ENCODE results near the gene CACNB1. TPM values are rescaled to one million over a fixed set of nuclear protein-coding genes. Genes with fewer than 3 reads are reported as not detected.

CACNB1 gene
- total and polyA plus RNA-seq, 10 of the 15 experiments (the other 5 are each of a cell fraction or from before 2014, with no cell fraction given), result 0.06 to 15.6 (median 6.3) TPM

GRCh38 chr17:39236981-39237441, 39.5 kb upstream of the CACNB1 start:
- no peak for FAIRE-seq
- POLR2A ChIA-PET, result interaction anchor here (1.2 kb wide), 1 partner anchor 37 kb away, joined by 3 read pairs; the partner anchor contains the start of gene RPL19
- intact Hi-C loops (cut with micrococcal nuclease; ENCODE audit: unreplicated experiment), result no loop called here
- TF ChIP-seq CUX1 (IDR thresholded peaks at IDR 0.05; ENCODE audit: insufficient replicate concordance, low read depth, low read length) (no peak), ZBTB40 (IDR thresholded peaks at IDR 0.05; ENCODE audit: borderline replicate concordance) (no peak), BCLAF1 (IDR thresholded peaks at IDR 0.05) (no peak), MYC (IDR thresholded peaks at IDR 0.05; ENCODE audit: insufficient read depth, insufficient read length, insufficient replicate concordance, low read length, severe bottlenecking) (no peak), POLR2A (IDR thresholded peaks at IDR 0.05; ENCODE audit: low read depth, low read length) (no peak), POLR2AphosphoS5 (IDR thresholded peaks at IDR 0.05; ENCODE audit: low read length) (no peak), FOXM1 (IDR thresholded peaks at IDR 0.05; ENCODE audit: low read depth, low read length) (no peak), SMC3 (IDR thresholded peaks at IDR 0.05; ENCODE audit: borderline replicate concordance, low read length) (no peak), ZNF24 (IDR thresholded peaks at IDR 0.05) (no peak), WRNIP1 (IDR thresholded peaks at IDR 0.05; ENCODE audit: borderline replicate concordance, low read depth, low read length) (no peak), STAT1 (conservative IDR thresholded peaks at IDR 0.05) (no peak)

More at GRCh38 chr17:39236981-39237441, 39.5 kb upstream of the CACNB1 start:
- no peak overlapping the region for H3K9ac ChIP-seq (ENCODE audit: control insufficient read depth, insufficient read depth, low read length)
- H3K4me2 ChIP-seq (ENCODE audit: control insufficient read depth, insufficient read depth), result no peak overlapping the region
- no peak overlapping the region for H3K27ac ChIP-seq (ENCODE audit: control insufficient read depth, insufficient read depth)
- H3K27me3 ChIP-seq (replicated peaks in 1 of 2; ENCODE audit: control insufficient read depth in 2 of 2, insufficient read depth in 2 of 2, low read length in 1 of 2), result no peaks in the 10 kb centered on the region; a peak in 3 of 4 replicates
- H2AFZ ChIP-seq (ENCODE audit: control insufficient read depth, low read depth, low read length), result no peak overlapping the region
- in situ Hi-C loops (cut with MboI), result no loop called here
- 65% methylated on average over 6 of the region's 6 CpGs for WGBS (ENCODE audit: insufficient coverage, insufficient replicate concordance, low lambda C conversion rate, missing lambda C conversion rate)
- no peaks in the 10 kb centered on the region for H4K20me1 ChIP-seq (ENCODE audit: control insufficient read depth, insufficient read depth)
- H3K4me3 ChIP-seq, result no peak overlapping the region
- H3K79me2 ChIP-seq (ENCODE audit: control insufficient read depth, insufficient read depth, low read length), result no peaks in the 10 kb centered on the region
- ATAC-seq, result no peak
- H3K9me3 ChIP-seq (replicated peaks; ENCODE audit: control insufficient read depth, insufficient read depth, low read length), result no peaks in the 10 kb centered on the region
- no peak for DNase-seq (ENCODE audit: low read depth, low spot score)
- H3K36me3 ChIP-seq (ENCODE audit: control insufficient read depth in 2 of 2, insufficient read depth in 2 of 2, low read length in 1 of 2), result no peaks in the 10 kb centered on the region
- ChIA-PET RAD21 (ENCODE audit: unreplicated experiment) (interaction anchor here (11.3 kb wide), 1 partner anchor 30 kb away, joined by 160 read pairs; no protein-coding TSS in a partner anchor), SMC1A (ENCODE audit: uncharacterized antibody, unreplicated experiment) (interaction anchor here (1.4 kb wide), 1 partner anchor 30 kb away, joined by 5 read pairs; no protein-coding TSS in a partner anchor), CTCF (interaction anchor here (0.6 to 21.3 kb wide), 8 partner anchors 10 to 254 kb away, joined by 3 to 658 read pairs (median 6); partner anchors contain the start of genes ARL5C and RPL19)
- H3K4me1 ChIP-seq (ENCODE audit: control insufficient read depth, insufficient read depth, low read length), result no peaks in the 10 kb centered on the region
- BruUV-seq (replicated peaks), result no TSS peak
